HG03196 (cell line): Measurements from ENCODE around the gene AUTS2.
"Not testable (repeated sequence)": the region's sequence is repeated elsewhere in the genome, so short reads cannot be mapped to it uniquely, and the experiment has no call there.

Experiments used
- ATAC-seq: cut with Tn5 transposase; IDR thresholded peaks from one replicate; pipeline ENCODE4 v1.9.1; 2021; ENCODE audit not compliant: unreplicated experiment

AUTS2 gene

DNA sequence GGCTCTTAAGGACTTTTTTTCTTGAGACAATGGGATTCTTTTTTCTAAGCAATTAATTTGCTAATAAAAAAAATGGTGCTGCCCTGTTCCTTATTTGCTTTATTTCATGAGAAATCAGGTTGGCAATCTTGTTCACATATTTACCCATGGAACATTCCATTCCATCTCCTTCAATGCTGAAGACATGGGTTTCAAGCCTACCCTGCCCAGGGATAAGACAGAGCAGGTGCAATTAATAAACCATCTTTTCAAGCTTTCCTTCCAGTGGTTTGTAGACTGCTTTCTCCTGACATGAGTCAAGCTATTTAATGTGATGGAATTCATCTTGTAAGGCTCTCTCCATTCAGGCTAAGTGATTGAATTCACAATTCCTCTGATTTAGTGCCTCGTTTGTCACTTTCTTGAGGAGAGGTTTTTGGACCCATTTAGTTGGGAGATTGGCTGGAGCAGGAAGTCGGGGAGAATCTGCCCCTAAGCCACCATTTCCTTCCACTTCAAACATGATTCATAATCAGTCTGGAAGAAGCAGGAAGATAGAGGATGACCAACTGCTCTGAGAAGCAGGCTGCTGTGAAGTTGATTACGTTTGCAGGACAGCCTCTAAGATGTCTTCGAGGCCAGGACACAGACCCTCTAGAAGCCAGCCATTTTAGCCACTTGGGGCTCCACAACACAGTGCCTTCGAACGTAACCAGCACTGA, 981.3 kb downstream of the AUTS2 start:
- no peak for ATAC-seq

DNA sequence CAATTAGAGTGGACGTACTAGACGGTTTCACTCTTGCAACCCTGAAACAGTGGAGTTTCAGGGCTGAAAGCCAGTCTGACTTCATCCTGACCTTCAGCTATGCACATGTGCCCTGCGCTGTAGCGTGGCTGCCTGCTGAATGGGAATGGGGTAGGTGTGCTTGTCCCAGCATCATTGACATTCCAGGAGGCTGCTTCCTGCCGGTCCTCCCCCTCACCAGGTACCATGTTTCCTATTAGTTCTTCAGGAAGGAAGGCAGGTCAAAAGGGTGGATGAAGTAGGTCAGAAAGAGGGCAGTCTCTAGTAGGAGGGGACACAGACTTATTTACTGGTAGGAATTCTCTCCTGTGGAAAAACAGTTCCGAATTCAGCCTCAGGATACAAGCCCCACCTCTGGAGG, 981.9 kb downstream of the AUTS2 start:
- ATAC-seq, result no peak

DNA sequence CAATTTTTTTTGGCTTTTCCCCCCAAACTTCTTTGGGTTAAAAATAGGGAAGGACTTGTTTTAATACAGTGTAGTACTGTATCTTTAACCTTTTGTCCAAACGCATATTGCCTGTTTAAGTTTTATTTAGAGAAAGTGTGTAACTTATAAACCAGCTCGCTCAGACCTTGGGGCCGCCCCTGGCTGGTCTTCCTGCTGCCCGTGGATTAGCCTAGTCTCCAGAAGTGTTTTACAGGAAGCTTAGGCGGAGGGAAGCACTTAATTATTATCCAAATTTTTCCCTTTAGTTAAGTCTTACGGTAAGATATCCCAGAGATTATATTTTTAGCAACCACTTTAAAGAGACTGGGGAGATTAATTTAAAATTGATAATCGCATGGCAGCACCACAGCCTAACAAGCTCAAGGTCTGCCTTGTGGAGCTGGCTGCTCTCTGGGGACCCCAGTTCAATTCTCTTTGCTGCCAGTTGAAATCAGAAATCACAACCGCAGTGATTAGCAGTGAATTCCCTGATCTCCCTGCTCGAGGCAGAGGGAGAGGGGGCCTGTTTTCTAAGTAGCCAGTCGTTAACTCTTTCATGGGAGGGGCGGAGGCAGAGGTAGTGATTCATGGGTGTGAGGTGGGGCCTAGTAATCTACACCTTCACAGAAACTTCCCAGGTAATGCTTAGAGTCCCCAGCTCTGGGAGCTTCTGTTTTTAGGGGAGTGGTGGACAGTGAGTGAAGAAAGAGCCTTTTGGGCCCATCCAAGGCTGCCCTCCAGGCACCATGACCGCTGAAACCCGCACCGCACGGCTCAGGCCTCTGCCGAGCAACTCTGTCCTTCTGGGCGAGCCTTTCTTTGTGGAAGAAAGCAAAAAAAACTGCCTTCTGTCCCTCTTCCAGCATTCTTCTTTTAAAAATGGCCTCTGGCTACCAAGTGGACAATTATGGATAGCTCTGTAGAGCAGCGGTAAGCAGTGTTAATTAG, 984.9 kb downstream of the AUTS2 start:
- no peak for ATAC-seq

DNA sequence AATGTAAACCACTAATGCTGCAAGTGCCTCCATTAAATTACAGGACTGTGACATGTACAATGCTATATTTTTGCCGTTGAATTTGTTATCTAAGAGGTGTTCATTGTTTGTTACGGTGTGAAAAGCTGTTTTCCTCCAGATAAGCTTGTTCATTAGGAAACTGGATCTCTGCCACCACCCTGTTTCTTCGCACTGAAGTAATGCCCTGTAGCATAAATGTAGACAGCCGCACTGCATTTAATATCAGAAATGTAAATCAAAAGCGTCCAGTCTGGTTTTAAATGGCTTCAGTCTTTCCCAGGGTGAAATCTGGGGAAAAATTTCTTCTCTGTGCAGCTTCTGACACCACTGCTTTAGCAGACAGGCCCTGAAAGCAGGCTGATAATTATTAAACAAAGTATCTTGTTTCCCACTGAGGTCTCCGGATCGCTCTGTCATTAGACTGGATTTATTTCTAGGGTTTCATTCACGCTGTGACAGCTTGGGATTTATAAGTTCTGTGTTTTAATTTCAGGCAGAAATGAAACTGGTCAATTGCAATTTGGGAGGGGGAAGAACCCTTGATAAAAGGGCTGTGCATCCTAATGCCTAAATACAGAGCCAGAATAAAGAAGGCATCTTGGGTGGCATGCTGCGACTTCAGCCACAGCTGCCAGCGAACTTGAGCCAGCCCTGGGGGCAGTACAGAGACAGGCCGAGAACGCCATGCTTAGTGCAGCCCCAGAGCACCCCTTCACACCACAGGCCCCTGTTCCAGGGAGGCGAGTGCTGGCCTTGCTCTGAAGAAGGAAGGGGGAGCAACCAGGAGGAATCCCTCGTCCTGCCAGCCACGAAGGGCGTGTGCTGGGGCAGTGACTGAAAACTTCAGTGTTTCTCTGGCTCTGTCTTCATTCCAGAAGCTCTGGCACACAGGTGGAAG, 985.9 kb downstream of the AUTS2 start:
- no peak for ATAC-seq

DNA sequence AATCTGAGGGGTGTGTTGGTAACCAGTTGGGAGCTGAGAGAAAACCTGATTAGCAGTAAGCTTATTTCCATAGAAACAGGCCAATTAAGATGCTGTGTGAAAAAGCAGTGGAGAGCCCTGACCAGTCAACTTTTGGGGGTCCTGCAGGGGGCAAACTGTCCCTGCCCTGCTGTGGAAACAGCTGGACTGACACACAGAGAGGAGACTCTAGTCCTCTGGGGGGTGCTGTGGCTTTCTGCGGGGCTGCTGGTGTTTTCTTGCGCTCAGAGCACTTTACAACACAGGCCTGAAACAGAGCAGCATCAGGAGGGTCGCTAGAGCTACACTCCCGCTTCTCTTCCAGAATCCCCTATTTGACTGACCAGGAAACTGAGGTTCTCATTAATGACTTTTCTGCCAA, 986.8 kb downstream of the AUTS2 start:
- ATAC-seq, result no peak

DNA sequence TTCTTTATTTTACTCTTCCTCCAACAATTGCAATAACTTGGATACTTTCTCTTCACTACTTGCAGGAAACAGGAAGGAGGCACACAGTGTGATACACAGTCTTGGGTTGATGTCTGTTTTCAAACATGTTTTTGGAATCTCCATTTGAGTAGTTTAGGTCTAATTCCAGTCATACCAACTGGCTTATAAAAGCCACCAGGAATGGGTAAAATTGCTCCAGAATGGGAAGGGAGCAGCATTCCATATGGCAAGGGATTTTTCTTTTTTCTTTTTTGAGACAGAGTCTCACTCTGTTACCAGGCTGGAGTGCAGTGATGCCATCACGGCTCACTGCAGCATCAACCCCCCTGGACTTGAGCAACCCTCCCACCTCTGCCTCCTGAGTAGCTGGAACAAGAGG, 988.5 kb downstream of the AUTS2 start:
- no peak for ATAC-seq

DNA sequence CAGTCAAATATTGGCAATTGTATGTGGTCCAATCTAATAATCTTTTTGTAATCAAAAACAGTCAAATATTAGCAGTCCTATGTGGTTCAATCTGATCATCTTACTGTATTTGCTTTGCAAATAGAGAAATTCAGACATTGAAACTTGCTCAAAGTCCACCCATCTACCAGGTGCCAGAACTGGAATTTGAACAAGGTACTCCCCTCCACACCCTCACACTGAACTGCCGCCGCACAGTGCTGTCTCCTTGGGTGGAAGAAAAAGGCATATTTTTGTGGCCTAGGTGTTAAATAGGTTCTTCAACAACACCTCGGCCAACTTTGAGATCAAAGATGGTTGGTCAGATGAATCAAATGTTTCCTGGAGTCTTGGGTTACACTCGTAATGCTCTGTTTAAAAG, 989.5 kb downstream of the AUTS2 start:
- no peak for ATAC-seq

DNA sequence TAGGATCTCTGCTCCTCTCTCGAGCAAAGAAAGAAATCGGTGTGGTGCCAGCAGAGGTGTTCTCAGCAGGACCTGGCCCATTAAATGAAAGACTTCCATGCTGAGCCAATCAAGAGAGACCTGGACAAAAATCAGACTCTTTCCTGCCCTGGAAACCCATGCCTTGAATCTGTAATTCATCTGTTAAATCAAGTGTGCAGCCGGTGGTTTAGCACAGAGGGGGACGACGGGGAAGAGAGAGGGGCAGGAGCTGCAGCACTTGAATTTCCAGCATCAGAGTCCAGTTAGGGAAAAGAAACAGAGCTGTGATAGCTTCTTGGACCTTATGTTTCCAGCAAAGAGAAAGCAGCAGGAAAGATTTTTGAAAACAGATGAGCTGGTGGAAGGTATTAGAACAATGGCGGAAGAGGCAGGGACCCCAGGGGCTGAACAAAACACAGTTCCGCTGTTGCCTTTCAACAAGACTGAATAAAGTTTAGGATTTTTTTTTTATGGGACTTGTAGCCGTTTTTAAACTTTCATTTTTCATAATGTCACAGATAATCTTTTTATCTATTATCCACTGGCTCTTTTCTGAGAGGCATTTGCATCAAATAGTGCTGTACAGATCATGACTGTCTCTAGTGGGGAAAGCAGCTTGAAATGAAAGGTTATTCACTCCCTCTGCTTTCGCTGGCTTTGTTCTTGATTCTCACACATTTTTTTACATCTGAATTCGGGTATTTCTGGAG, 990.1 kb downstream of the AUTS2 start:
- no peak for ATAC-seq

DNA sequence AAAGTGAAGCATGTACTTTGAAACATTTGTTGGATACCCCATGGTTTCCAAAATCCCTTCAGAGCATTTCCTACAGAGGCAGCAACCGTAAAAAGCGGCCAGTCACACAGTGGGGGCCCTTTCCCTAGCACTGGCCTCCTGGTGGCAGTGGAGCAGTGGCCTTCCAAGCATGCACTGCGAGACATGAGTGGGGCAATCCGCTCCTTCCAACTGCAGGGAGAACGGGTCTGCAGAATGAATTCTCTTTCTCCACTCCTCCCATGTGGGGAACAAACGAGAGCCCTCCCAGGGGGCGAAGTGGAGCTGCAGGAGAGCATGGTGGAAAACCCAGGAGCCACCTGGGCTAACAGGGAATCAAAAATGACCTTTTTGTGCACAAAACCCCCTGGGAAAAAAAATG, 990.7 kb downstream of the AUTS2 start:
- ATAC-seq, result no peak

DNA sequence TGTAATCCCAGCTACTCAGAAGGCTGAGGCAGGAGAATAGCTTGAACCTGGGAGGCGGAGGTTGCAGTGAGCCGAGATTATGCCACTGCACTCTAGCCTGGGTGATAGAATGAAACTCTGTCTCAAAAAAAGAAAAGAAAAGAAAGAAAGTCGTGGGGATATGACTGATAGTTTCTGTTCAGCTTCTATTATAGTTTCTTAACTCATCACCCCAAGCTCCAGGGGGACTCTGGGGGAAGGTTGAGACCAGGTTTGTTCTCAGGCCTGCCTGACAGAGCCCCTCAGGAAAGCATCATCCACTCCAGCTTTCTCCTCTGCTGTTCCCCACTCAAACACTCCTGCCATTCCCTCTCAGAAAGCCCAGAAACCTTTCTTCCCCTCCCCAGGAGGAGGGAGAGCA, 991.3 kb downstream of the AUTS2 start:
- ATAC-seq, result no peak

DNA sequence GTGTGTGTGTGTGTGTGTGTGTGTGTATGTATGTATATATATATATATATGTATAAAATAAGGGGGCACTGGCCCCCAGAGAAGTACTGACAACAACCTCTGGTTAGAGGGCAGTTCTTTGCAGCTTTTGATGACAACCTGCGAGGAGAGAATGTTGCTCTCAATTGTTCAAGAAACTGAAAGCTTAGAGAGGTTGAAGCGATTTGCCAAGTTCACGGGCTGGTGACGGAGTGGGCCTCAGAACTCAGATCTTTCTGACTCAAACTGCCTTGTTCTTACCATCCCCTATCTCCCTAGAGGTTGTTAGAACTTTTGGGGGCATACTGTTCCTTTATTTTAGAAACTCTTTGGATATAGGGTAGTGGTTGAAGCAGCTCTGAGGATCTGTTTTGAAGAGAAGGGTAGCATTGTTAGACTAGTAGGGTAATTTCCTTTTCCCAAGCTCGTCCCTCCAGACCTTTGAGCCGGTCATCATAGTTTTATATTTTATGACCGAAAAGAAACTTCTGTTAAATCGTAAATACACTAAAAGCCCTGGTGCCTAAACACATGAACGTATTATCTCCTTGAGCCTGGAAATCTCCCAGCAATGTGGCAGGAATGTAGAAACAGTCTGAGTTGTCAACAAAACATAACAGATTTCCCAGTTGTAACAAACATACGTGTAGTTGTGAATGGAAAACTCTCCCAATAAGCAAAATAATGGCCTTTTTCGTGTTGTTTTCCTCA, 992.0 kb downstream of the AUTS2 start:
- ATAC-seq, result no peak

DNA sequence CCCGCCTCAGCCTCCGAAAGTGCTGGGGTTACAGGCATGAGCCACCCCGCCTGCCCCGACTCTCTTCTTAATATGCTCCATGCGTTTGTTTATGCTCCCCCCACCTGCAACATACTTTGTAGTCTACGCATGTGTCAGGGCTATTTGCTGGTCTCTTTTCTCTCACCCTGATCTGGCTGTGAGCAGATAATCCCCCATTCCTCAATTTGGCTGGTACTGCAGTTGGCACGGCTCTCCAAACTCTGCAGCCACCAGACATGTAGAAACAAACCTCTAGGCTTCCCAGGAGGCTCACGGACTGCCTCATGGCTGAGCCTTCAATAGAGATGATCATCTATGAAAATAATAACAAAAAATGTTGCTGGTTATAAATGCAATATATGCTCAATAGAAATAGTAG, 993.4 kb downstream of the AUTS2 start:
- no peak for ATAC-seq

DNA sequence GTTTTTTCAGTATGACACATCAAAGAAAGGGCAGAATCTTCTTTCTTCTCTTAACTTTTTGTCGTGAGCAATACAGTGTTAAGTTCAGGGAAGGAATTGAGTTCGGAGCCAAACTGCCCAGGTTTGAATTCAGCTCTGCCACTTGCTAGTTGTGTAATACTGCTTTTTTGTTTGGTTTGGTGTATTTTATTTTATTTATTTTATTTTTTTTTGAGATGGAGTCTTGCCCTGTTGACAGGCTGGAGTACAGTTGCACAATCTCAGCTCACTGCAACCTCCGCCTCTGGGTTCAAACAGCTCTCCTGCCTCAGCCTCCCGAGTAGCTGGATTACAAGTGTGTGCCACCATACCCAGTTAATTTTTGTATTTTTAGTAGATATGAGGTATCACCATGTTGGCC, 993.9 kb downstream of the AUTS2 start:
- ATAC-seq, result no peak

DNA sequence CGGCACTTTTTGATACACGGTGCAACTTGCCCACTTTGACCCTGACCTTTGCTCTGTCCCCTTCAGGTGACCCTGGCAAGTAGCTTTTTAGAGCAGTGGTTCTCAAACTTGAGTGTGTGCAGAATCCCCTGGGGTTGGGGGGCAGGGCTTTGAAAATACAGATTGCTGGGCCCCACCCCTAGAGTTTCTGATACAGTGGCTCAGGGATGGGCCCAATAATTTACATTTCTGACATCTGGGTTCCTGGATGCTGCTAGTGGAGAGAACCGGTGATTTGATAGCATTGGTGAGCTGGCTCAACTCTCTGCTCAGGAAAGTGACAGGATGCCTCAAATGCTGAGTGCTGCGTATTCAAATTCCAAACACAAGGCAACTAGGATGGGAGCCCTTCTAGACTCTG, 995.9 kb downstream of the AUTS2 start:
- ATAC-seq, result no peak

DNA sequence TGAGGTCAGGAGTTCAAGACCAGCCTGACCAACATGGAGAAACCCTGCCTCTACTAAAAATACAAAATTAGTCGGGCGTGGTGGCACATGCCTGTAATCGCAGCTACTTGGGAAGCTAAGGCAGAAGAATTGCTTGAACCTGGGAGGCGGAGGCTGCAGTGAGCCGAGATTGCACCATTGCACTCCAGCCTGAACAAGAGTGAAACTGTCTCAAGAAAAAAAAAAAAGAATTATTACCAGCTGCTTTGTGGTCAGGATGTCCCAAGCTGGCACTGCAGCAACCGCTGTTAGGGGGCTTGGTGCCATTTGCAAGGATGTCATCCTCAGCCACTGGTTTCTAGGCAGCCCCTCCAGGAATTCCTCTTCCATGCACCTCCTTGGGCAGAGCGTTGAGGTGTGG, 996.6 kb downstream of the AUTS2 start:
- not testable (repeated sequence) for ATAC-seq

DNA sequence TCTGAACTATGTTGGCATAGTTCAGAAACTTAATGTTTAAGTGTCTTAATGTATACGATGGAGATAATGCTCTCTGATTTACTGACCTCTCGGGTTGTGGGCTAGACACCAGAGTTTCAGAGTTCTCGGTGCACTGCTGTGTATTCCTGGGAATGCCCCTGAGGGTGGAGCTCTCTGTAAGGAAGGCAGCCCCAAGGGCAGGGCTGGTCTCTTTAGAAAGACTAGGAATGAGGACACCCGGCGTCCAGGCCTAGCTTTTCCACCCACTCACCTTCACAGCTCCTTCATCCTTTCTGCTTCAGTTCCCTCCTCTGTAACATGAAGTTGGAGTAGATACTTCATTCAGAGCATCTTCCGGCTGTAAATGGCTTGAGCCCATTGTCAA, 997.1 kb downstream of the AUTS2 start:
- no peak for ATAC-seq

DNA sequence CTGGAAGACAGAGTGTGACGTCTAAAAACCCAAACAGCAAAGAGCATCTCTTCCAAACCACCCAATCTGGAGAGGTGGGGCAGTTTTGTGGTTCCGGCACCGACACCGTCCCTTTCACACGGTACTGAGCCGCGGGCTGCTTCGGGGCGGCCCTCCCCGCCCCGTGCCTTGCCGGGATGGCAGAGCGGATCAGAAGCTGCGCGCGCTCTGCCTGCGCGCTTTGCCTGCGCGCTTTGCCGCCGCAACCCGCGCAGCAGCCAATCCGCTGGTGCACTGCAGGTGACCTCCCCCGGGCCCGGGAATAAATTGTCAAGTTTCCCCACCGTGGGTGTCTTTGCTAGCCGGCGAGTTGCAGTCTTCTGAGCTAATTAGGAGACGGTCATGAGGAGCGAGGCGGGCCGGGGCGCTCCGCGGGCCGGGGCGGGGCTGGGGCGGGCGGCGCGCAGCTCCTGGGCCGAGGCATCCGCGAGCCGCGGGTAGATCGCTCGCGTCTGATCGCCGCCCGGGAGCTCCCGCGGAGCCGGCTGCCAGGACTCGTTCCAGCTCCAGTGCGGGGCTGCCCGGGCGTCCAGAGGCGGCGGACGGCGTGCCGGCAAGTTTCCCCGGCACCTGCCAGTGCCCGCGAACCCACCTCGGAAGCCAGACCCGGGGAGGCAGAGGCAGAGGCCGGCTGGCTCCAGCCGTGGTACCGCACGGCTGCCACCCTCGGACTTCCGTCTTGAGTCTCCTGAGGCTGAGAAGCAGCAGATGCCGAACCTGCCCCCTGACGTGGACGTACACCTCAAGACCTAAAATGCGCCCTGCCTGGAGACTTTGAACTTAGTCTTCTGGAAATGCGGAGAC, 997.7 kb downstream of the AUTS2 start:
- no peak for ATAC-seq

DNA sequence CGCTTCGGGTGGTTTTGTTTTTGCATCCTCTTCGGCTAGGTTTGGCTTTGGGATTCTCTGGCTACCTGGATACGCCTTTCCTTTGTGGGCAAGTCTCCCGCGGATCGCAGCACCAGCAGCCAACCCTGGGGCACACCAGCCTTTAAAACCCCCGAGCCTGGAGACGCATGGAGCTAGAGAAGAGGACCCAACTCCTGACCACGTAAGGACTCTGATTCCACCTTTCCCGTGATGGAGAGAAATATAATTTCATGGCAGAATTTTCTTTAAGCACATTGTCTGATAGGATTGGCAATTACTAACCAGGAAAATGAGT, 998.3 kb downstream of the AUTS2 start:
- no peak for ATAC-seq

DNA sequence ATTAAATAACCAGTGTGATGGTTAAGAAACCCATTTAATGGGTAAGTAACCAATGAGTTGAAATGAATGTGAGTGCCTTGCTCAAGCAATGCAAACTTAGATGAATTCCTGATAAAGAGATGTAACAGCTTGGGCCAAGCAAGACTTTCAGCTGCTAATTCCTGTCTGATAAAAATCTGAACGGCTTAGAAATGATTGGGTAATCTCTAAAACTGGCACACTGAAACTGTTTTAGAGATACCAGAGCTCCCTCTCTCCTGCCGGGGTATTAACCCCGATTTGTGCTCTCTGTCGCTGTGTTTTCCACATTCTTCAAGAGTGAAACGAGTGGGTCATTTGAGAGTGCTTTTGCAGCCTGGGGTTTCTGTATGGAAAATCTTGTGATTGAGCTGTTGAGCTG, 998.8 kb downstream of the AUTS2 start:
- no peak for ATAC-seq
